GM10847 (cell line): ENCODE measurements around the gene LHX6.

ENCODE experiments used
- POLR2A ChIP-seq: IDR thresholded peaks from 2 replicates; pipeline ENCODE4 v1.6.1; 2011; ENCODE audit not compliant: insufficient read length; ENCODE audit errors: extremely low read depth

Gene LHX6

DNA sequence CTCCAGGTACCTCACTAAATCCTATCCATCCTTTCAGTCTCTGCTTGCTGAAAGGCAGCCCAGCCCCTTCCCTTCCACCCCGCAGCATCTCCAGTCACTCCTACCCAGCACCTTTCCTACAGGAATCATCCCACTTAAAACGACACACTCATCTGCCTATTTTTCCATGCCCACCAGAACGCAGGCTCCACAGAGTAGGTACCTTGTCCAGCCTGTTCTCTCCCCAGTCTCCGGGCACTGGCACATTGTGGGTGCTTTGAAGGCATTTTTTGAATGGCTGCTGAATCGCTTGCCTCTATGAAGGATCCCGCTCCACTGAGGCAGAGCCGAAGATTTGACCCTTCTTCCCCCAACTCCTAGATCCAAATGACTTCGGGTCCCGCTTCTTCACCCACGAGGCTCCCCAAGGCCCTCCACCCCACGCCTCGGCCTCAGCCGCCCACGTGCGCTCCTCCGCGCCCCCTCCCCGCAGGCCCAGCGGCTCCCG lies 15.6 kb downstream of the LHX6 start:
- no peak for TF ChIP-seq POLR2A

DNA sequence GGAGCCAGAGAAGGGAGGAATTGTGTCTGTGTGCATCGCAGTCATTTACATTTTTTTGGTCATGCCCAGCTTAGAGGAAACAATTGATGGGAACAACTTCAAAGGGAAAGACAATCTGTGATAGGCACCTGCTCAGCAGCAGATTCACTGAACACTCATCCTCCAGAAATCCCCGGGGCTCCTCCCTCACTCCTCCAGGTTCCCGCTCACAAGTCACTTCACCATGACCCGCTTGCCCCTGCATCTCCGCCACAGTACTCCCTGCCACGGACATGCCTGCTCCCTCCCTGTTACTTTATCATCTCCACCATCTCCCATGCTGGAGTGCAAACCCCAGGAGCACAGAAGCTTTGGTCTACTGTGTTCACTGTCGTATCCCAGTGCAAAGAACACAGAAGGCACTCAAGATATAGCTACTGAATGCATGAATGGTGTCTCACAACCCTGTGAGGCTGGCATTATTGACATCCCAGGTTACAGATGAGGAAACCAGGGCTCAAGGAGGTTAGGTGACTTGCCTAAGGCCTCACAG lies 16.2 kb downstream of the LHX6 start:
- no peak for TF ChIP-seq POLR2A

DNA sequence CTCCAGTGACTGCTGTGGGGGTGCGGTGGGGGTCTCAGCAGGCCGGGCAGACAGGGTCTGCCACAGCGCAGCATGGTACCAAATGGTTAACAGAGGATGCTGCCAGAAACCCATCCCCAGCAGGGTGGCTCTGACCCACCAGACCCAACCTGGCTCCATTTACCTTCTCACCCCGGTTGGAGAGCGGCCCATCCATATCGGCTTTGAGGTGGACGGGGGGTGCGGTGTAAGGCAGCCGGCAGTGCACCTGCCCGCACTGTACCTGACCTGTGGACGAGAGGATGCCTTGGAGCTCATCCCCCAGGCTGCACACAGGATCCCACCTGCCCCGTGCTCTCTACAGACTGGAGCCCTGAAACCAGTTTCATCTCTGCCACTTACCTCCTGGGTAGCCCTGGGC lies 19.3 kb downstream of the LHX6 start:
- no peak for TF ChIP-seq POLR2A

DNA sequence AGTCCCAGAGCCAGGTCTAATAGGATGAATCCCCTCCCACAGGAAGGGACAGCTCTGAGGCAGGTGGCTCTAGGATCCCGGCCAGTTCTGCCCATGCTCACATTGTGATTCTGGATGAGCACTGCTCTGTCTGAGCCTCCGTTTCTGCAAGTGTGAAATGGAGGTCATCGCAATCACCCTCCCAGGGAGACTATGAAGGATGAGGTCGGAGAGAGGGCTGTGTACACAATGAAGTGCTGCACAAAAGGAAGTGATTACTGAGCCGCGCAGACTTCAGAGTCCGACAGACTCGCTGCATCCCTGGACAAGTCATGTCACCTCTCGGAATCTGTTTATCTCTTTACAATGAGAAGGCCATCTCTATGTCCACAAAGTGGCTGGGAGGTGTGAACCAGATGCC lies 21.7 kb downstream of the LHX6 start:
- no peak for TF ChIP-seq POLR2A

DNA sequence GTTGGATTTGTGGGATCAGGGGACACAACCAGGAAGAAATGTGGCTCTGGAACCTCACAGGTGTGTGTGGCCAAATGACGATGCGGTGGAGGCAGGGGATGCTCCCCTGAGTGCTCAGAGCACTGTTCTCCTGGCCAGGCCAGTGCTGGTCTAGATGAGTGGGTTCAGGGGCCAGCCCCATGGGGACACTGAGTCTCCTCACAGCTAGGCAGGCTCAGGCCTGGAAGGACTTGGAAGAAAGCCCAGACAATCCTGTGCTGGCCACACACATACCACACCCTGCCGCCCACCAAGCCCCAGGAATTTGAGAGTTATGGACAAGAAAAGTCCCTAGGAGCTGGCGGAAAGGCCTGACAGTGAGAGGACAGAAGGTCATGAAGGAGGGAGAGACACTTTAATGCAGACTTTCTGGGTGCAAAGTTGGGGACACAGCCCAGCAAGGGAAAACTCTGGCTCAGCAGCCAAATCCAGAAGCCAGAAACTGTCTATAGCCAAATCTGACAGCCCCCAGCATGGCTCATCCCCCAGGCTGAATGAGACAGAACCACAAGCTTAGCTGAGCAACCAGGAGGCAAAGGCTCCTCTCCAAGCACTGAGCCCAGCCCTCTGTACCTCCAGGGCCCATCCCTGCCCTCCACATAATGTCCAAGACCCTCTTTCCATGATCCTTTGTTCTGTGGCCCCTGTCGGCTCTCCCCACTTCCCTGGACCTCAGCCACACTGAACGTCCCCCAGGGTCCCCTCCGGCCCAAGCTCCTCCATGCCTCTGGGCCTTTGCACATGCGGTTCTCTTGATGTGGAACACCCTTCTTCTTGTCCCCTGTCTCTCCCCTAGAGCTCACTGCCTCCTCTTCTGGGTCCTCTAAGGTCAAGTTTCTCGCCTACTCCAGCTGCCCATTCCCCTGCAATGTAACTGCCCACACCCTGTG lies 22.4 kb downstream of the LHX6 start:
- no peak for TF ChIP-seq POLR2A

DNA sequence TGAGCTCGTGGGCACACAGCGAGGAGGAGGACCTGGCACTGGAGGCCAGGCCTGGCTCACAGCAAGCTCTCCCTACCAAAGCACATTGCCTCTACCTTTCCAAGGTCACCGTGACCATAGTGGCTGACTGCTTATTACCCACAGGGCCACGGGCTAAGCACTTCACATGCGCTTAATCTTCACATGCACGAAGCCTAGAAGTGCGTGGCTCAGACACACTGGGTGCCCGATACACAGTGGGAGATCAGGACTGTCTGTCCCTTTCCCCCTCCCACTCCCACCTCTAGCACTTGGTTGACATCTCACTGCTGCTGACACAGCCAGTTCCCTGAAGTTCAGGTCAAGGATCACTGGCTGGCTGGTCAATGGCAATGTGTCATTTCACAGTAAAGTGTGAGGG lies 23.6 kb downstream of the LHX6 start:
- TF ChIP-seq POLR2A: no peak

DNA sequence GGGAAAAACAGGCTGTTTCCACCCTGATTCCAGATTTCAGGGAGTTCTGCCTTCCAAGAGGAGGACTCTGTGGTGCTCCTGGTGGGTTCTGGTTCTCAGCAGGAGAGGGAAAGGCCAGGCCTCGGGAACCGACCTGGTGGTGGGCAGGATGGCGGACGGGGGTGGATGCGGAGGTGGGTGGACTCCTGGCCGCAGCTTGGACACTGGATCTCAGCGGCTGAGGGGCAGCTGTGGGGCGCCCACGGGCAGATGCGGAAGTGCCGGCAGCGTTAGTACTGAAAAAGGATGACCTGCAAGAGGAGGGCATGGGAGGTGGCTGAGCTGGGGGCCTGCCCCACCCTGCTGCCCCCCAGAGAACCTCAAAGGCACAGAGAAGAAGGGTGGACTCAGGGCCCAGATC lies 24.3 kb downstream of the LHX6 start:
- TF ChIP-seq POLR2A: no peak

DNA sequence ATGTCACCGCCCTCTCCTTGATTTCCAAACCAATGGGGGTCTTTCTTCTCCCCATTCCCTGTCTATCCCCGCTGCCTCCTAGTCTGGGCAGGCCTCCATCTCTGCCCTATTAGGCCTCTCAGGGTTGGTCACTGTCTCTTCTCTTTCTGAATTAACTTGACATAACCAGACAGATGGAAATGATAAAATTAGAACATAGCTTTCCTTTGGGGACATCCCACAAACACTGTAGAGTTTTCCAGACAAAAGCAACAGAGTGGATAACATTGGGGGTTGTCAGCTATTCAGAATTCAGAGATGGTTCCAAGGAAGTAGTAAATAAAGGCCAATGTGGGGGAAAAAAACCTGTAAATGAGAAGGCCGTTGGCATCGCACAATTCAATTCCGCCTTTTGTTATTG lies 24.7 kb downstream of the LHX6 start:
- TF ChIP-seq POLR2A: no peak

DNA sequence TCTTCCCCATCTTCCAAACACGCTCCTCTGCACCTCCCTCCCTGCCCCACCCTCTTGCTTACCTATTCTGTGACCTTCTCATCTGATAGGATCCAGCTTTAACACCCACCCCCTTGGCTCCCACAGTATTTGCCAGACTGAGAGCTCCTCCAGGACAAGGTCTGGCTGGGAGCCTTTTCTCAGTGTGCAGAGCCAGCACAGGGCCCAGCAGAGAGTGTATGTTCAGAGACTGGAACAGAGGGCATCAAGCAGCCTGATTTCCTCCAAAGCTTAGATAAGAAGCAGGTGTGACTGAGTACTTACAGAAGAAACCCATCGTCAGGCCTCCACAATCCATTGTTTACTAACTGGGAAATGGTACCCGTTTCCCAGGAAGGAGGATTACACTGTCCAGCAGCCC lies 26.6 kb downstream of the LHX6 start:
- no peak for TF ChIP-seq POLR2A

DNA sequence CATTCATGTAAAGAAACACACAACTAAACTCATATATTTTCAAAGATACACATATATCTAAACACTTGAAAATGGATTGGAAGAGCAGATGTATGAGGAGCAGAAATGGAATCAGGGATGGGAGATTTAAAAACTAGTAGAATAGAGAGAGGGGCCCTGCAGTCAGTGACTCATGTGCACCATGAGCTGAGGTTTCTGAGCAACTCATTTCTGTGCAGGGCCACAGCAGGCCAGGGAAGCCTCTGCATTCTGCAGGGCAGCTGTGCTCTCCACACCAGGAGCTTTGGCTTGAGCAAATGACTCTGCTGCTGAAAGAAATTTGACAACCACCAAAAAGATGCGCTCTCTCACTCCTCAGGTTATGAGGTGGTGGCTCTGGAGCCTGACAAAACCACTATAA lies 27.1 kb downstream of the LHX6 start:
- no peak for TF ChIP-seq POLR2A

DNA sequence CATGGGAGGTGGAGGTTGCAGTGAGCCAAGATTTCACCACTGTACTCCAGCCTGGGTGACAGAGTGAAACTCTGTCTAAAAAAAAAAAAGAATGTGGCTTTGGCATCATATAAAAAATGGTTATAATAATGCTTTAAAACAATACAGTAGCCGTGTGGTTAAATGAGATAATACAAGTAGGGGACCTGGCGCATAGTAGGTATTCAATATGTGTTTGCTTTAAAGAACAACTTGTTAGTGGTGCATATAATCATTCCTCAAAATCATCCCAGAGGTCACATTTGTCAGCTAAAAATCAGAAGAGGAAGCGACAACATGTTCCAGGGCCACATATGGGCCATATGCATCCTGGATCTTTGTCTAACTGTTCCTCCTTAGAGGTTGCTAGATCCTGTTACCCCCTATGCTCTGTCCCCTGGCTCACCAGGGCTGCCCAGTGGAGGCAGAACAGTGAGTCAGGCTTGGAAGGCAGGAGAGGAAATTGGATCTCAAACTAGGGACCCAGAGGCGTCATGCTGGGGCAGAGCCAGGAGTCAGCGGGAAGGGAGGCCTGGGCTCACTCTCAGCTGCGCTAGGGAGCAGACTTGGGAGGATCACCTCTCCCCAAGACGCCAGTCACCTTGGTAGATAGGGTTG lies 27.7 kb downstream of the LHX6 start:
- no peak for TF ChIP-seq POLR2A

DNA sequence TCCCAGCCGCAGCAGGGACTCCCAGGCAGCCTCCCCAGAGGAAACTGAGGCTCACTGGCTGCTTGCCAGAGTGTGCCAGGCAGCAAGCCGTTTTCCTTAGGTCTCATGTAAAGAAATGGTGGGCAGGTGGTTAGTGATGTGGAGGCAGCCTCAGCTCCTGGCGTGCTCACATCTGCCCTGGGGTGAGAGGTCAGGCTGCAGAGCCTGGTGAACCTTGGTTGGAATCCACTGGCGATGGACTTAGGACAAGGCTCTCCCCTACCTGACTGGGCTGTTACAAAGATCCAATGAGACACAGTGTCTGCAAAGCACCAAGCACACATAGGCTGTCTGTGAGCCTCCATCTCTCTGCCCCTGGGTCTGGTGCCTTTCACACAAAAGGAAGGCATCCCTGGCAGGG lies 30.9 kb downstream of the LHX6 start:
- TF ChIP-seq POLR2A: no peak

DNA sequence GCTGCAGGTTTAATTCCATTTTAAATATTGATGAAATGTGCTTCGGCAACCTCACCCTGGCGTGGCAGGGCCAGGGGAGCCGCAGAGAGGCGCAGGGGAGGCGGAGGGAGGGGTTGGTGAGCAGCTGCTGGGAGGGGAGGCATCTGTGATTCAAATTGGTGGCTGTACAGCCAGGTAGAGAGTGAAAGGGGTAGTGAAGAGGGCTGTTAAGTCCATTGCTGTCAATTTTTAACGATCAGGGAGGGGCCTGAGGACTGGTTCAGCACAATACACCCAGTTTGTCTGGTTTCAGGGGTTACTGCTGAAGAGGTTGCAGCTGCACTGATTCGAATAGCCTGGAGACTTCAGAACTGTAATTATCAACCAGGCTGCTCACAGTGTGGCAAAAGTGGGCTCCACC lies 31.3 kb downstream of the LHX6 start:
- no peak for TF ChIP-seq POLR2A

DNA sequence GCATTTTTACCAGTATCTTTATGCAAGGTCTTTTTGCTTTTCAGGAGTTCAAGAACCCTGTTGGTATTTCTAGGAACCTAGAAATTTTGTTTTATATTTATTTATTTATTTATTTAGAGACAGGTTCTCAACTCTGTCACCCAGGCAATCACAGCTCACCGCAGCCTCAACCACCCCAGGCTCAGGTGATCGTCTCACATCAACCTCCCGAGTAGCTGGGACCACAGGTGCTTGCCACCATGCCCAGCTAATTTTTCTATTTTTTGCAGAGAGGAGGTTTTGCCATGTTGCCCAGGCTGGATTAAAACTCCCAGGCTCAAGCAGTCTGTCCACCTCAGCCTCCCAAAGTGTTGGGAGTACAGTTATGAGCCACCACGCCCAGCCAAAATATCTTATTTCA lies 32.9 kb downstream of the LHX6 start:
- no peak for TF ChIP-seq POLR2A

DNA sequence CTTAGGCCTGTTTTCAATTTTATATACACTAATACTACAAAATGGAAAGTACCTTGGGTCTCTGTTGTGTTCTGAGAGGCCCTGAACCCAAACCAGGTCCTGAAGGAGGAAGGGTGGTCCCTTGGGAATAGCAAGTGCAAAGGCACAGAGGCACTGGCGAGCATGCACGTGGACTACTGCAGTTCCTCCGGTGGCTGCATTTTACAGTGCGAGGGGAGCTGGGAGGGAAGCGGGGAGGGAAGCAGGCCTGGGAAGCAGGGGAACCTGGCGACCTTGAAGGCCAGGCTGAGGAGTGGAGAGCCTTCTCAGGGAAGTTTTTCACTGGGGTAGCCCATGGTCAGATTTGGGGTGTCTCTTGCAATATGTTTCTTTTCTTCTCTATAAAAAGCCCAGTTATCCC lies 35.1 kb downstream of the LHX6 start:
- no peak for TF ChIP-seq POLR2A

DNA sequence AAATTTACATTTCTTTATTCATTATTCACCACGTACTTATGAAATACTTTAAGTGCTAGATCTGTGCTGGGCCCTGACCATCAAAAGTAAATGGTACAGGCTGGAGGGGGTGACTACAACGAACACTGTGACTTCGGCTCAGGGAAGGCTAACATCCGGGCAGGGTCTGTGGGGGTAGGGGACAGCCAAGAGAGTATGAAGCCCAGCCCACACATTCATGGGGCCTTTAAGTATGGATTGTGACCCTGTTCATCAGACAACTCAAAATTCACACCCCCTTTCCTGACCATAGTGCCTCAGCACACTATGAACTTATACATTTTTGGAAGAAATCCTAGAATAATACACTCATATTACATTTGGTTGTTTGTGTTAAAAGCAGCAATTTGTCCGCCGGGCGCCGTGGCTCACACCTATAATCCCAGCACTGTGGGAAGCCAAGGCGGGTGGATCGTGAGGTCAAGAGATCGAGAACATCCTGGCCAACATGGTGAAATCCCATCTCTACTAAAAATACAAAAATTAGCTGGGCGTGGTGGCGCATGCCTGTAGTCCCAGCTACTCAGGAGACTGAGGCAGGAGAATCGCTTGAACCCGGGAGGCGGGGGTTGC lies 35.7 kb downstream of the LHX6 start:
- TF ChIP-seq POLR2A: no peak
